Measurements from ENCODE around the gene IDH3G. TPM values are rescaled to one million over a fixed set of nuclear protein-coding genes. Genes with fewer than 3 reads are reported as not detected.
"Not testable (repeated sequence)": the region's sequence is repeated elsewhere in the genome, so short reads cannot be mapped to it uniquely, and the experiment has no call there.

IDH3G gene
- total RNA-seq, 1 donor from 2014 or later: 40.3 TPM

GRCh38 chrX:153761863-153762262 lies 32.3 kb downstream of the IDH3G start:
- H3K27ac ChIP-seq: no peak overlapping the region
- no peak overlapping the region for H2AFZ ChIP-seq (replicated peaks)
- H3K27ac Mint-ChIP-seq: no peak overlapping the region
- H3K9me3 ChIP-seq (ENCODE audit: low read depth): no peaks in the 10 kb centered on the region
- no peaks in the 10 kb centered on the region for H3K36me3 Mint-ChIP-seq
- peak overlapping the region; percentile 48 for H3K4me3 Mint-ChIP-seq
- H3K27me3 Mint-ChIP-seq (ENCODE audit: insufficient read depth, low read depth): no peaks in the 10 kb centered on the region
- no peaks in the 10 kb centered on the region for H4K20me1 ChIP-seq (ENCODE audit: low read depth)
- no peak overlapping the region for H3K9ac ChIP-seq
- no peaks in the 10 kb centered on the region for H3K79me2 ChIP-seq (ENCODE audit: low read depth)
- no peaks in the 10 kb centered on the region for H3K4me1 ChIP-seq
- H3K4me1 Mint-ChIP-seq: peaks cover 12% of the 10 kb centered on the region
- peaks cover 29% of the 10 kb centered on the region for H3K9me3 Mint-ChIP-seq
- DNase-seq (ENCODE audit: low spot score): no peak
- no peaks in the 10 kb centered on the region for H3K36me3 ChIP-seq
- no peak overlapping the region for H3K4me2 ChIP-seq
- H3F3A ChIP-seq (ENCODE audit: low read depth): no peaks in the 10 kb centered on the region
- H3K27me3 ChIP-seq: no peaks in the 10 kb centered on the region
- TF ChIP-seq EZH2 (IDR thresholded peaks at IDR 0.05) (no peak), CTCF (IDR thresholded peaks at IDR 0.05) (no peak), EZH2phosphoT487 (IDR thresholded peaks at IDR 0.05) (no peak)
- H3K4me3 ChIP-seq: no peak overlapping the region

- Histone ChIP-seq H4K20me1 (ENCODE audit: low read depth) (no peaks in the 10 kb centered on the region), H3K4me3 (no peak overlapping the region), H2AFZ (replicated peaks) (no peak overlapping the region), H3K27ac (no peak overlapping the region), H3K4me2 (no peak overlapping the region), H3K9me3 (ENCODE audit: low read depth) (no peaks in the 10 kb centered on the region), H3K79me2 (ENCODE audit: low read depth) (no peaks in the 10 kb centered on the region), H3K4me1 (no peaks in the 10 kb centered on the region), H3K9ac (no peak overlapping the region), H3F3A (ENCODE audit: low read depth) (no peaks in the 10 kb centered on the region), H3K36me3 (no peaks in the 10 kb centered on the region), H3K27me3 (no peaks in the 10 kb centered on the region)
- Mint-ChIP-seq H3K4me1 (no peaks in the 10 kb centered on the region), H3K9me3 (peaks cover 32% of the 10 kb centered on the region), H3K27me3 (ENCODE audit: insufficient read depth, low read depth) (peaks cover 5% of the 10 kb centered on the region), H3K36me3 (no peaks in the 10 kb centered on the region), H3K4me3 (no peak overlapping the region), H3K27ac (no peak overlapping the region)
- DNase-seq (ENCODE audit: low spot score): no peak
- TF ChIP-seq EZH2phosphoT487 (IDR thresholded peaks at IDR 0.05) (no peak), EZH2 (IDR thresholded peaks at IDR 0.05) (no peak), CTCF (IDR thresholded peaks at IDR 0.05) (no peak)
Measured at GRCh38 chrX:153755136-153755535, 39.0 kb downstream of the IDH3G start.

- Mint-ChIP-seq H3K27ac (no peak overlapping the region), H3K36me3 (no peaks in the 10 kb centered on the region), H3K27me3 (ENCODE audit: insufficient read depth, low read depth) (peaks cover 3% of the 10 kb centered on the region), H3K9me3 (peaks cover 30% of the 10 kb centered on the region), H3K4me3 (no peak overlapping the region), H3K4me1 (no peaks in the 10 kb centered on the region)
- no peak for TF ChIP-seq CTCF (IDR thresholded peaks at IDR 0.05)
- no peak for TF ChIP-seq EZH2phosphoT487 (IDR thresholded peaks at IDR 0.05)
- no peak for TF ChIP-seq EZH2 (IDR thresholded peaks at IDR 0.05)
- Histone ChIP-seq H4K20me1 (ENCODE audit: low read depth) (no peaks in the 10 kb centered on the region), H3F3A (ENCODE audit: low read depth) (no peaks in the 10 kb centered on the region), H3K36me3 (no peaks in the 10 kb centered on the region), H3K4me2 (no peak overlapping the region), H3K27me3 (no peaks in the 10 kb centered on the region), H3K4me3 (no peak overlapping the region), H3K27ac (no peak overlapping the region), H2AFZ (replicated peaks) (no peak overlapping the region), H3K9me3 (ENCODE audit: low read depth) (no peaks in the 10 kb centered on the region), H3K4me1 (no peaks in the 10 kb centered on the region), H3K79me2 (ENCODE audit: low read depth) (no peaks in the 10 kb centered on the region), H3K9ac (no peak overlapping the region)
- DNase-seq (ENCODE audit: low spot score): no peak
Measured at GRCh38 chrX:153750127-153750774, 43.9 kb downstream of the IDH3G start.

- not testable (repeated sequence) for H3K27ac Mint-ChIP-seq
Measured at GRCh38 chrX:153749017-153749416, 45.2 kb downstream of the IDH3G start.

GRCh38 chrX:153746991-153747390 lies 47.2 kb downstream of the IDH3G start:
- H3K27me3 Mint-ChIP-seq (ENCODE audit: insufficient read depth, low read depth); H3K4me3 Mint-ChIP-seq; H3K27me3 ChIP-seq; H2AFZ ChIP-seq (replicated peaks); H3K4me2 ChIP-seq; H3K9ac ChIP-seq; H3K9me3 ChIP-seq (ENCODE audit: low read depth); H3K36me3 Mint-ChIP-seq; DNase-seq (ENCODE audit: low spot score); H3K27ac Mint-ChIP-seq; H4K20me1 ChIP-seq (ENCODE audit: low read depth); H3K4me1 ChIP-seq; H3K27ac ChIP-seq; H3K4me1 Mint-ChIP-seq; H3K79me2 ChIP-seq (ENCODE audit: low read depth); H3F3A ChIP-seq (ENCODE audit: low read depth); H3K36me3 ChIP-seq; H3K4me3 ChIP-seq: not testable (repeated sequence)
- peaks cover 21% of the 10 kb centered on the region for H3K9me3 Mint-ChIP-seq

More at GRCh38 chrX:153749017-153749416, 45.2 kb downstream of the IDH3G start:
- not testable (repeated sequence) for H3K9me3 ChIP-seq (ENCODE audit: low read depth); H4K20me1 ChIP-seq (ENCODE audit: low read depth); DNase-seq (ENCODE audit: low spot score); H3K36me3 Mint-ChIP-seq; H2AFZ ChIP-seq (replicated peaks); H3K4me1 ChIP-seq; H3K27ac ChIP-seq; H3K79me2 ChIP-seq (ENCODE audit: low read depth); H3K9ac ChIP-seq; H3F3A ChIP-seq (ENCODE audit: low read depth); H3K36me3 ChIP-seq; H3K4me1 Mint-ChIP-seq; H3K4me2 ChIP-seq; H3K4me3 Mint-ChIP-seq; H3K4me3 ChIP-seq; H3K27me3 Mint-ChIP-seq (ENCODE audit: insufficient read depth, low read depth); H3K27me3 ChIP-seq
- H3K9me3 Mint-ChIP-seq: peaks cover 28% of the 10 kb centered on the region

Measured in neural progenitor cell (in vitro differentiated cells).